ENCODE data around the gene EXOG.
"Not testable (repeated sequence)": the region's sequence is repeated elsewhere in the genome, so short reads cannot be mapped to it uniquely, and the experiment has no call there.

EXOG gene

GRCh38 chr3:38564631-38565338, 68.6 kb downstream of the EXOG start:
- DNase-seq = no peak

- no peak for DNase-seq
These were observed 69.4 kb downstream of the EXOG start for GRCh38 chr3:38565339-38566214.

- no peak for DNase-seq
These were observed 70.0 kb downstream of the EXOG start for GRCh38 chr3:38566215-38566528.

GRCh38 chr3:38566794-38567193, 70.7 kb downstream of the EXOG start:
- DNase-seq = not testable (repeated sequence)

GRCh38 chr3:38567498-38567897, 71.4 kb downstream of the EXOG start:
- DNase-seq = no peak

- no peak for DNase-seq
These were observed 77.0 kb downstream of the EXOG start for GRCh38 chr3:38573111-38573510.

- DNase-seq = no peak
These were observed 77.4 kb downstream of the EXOG start for GRCh38 chr3:38573556-38573955.

GRCh38 chr3:38574411-38575278, 78.5 kb downstream of the EXOG start:
- DNase-seq = no peak

- DNase-seq = no peak
These were observed 79.2 kb downstream of the EXOG start for GRCh38 chr3:38575279-38575843.
